C4-2B (cell line): Measurements from ENCODE around the gene CNN3.

Experiments
- CTCF ChIP-seq: fragments of 450-650 bp; conservative IDR thresholded peaks from 2 replicates; pipeline ENCODE4 v1.5.1; 2017; ENCODE audit warnings: mild to moderate bottlenecking
- ZFX ChIP-seq: fragments of 450-650 bp; IDR thresholded peaks from 2 replicates; pipeline ENCODE4 v1.6.1; 2017

DNA sequence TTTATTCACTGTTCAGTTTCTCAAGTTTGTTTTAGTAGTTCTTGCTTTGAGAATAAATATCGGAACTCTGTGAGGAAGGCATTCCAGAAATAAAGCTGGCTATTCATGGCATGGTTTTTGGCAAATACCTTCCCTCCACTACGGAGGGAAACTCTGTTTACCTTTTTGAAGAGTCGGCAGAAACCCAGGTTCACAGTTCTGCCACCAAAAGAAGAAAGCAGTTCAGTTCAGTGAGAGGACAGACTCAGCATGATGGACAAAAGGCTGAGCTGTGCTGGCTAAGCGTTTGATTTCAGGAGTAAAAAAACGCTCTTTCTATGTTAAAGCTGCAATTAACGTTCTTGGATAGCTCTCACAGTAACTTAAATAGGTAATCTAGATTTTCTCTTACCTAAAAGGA, 42.4 kb downstream of the CNN3 start:
- TF ChIP-seq CTCF (no peak), ZFX (no peak)
